Esophagus muscularis mucosa (tissue), 4 donors: ENCODE results near the gene VTI1A.

Experiments used
- CTCF ChIP-seq, 3 experiments: fragments of 200-600 bp in 2 of 3; fragments of 450-650 bp in 1 of 3; sonication (generic) in 2 of 3; IDR thresholded peaks; one replicate each; pipeline ENCODE4 v1.5.1; 2017 to 2019; ENCODE audit warnings: antibody characterized with exemption in 3 of 3, mild to moderate bottlenecking in 2 of 3, moderate library complexity in 1 of 3
- EP300 ChIP-seq: sonication (generic); formaldehyde crosslinking; IDR thresholded peaks from one replicate; pipeline ENCODE4 v1.6.1; 2017; ENCODE audit warnings: antibody characterized with exemption
- POLR2A ChIP-seq: fragments of 450-650 bp; IDR thresholded peaks from one replicate; pipeline ENCODE4 v1.6.1; 2017; ENCODE audit warnings: antibody characterized with exemption, moderate library complexity, mild to moderate bottlenecking, low read depth
- POLR2AphosphoS5 ChIP-seq, 2 donors: sonication (generic); formaldehyde crosslinking; IDR thresholded peaks; one replicate each; pipeline ENCODE4 v1.6.1; 2017; ENCODE audit warnings: antibody characterized with exemption in 2 of 2

GRCh38 chr10:112536663-112537062 lies 89.6 kb downstream of the VTI1A start:
- TF ChIP-seq POLR2A, result no peak
- no peak for TF ChIP-seq CTCF (IDR thresholded peaks at IDR 0.05)
- no peak for TF ChIP-seq POLR2AphosphoS5 (IDR thresholded peaks at IDR 0.05)
- no peak for TF ChIP-seq EP300
